Tibial nerve (tissue), 4 donors: ENCODE results near the gene FAM78B. TPM values are rescaled to one million over a fixed set of nuclear protein-coding genes. Genes with fewer than 3 reads are reported as not detected.

Experiments
- DNase-seq, 2 donors: peaks; one replicate each; pipeline ENCODE4 v3.0.0-alpha.2; 2019; ENCODE audit warnings: low spot score in 2 of 2
- H3K27ac ChIP-seq, 4 donors: fragments of 200-600 bp; sonication (generic) in 3 of 4; one replicate each; pipeline ENCODE4 v1.5.1; 2017 to 2019; ENCODE audit warnings: mild to moderate bottlenecking in 1 of 4
- H3K27me3 ChIP-seq, 2 donors: fragments of 200-600 bp; sonication (generic) in 1 of 2; one replicate each; pipeline versions ENCODE4 v1.5.1 to v1.6.0; 2017 to 2019
- H3K36me3 ChIP-seq, 3 donors: fragments of 200-600 bp; sonication (generic); one replicate each; pipeline ENCODE4 v1.5.1; 2018 to 2019
- H3K4me1 ChIP-seq, 4 donors: fragments of 200-600 bp; sonication (generic) in 3 of 4; one replicate each; pipeline ENCODE4 v1.5.1; 2017 to 2019
- H3K4me3 ChIP-seq, 4 donors: fragments of 200-600 bp; sonication (generic) in 3 of 4; one replicate each; pipeline ENCODE4 v1.5.1; 2017 to 2019; ENCODE audit warnings: mild to moderate bottlenecking in 1 of 4, moderate library complexity in 1 of 4
- H3K9me3 ChIP-seq, 4 donors: fragments of 200-600 bp; sonication (generic) in 3 of 4; one replicate each; pipeline ENCODE4 v1.5.1; 2017 to 2019
- EP300 ChIP-seq, 2 donors: sonication (generic); formaldehyde crosslinking; IDR thresholded peaks; one replicate each; pipeline ENCODE4 v1.6.1; 2017; ENCODE audit warnings: antibody characterized with exemption in 2 of 2, mild to moderate bottlenecking in 1 of 2
- POLR2A ChIP-seq, 2 donors: fragments of 450-650 bp; IDR thresholded peaks; one replicate each; pipeline ENCODE4 v1.6.1; 2017; ENCODE audit warnings: antibody characterized with exemption in 2 of 2, mild to moderate bottlenecking in 2 of 2, moderate library complexity in 2 of 2
- WGBS, 2 donors: methylation state at CpG; one replicate each; pipeline ENCODE4 v1.1.5; 2018; 5-methylcytosine and 5-hydroxymethylcytosine counted together
- total RNA-seq, 4 donors: library from RNA; depleted of rRNA; stranded (reverse); fragments of >200 nt; gene quantifications; one replicate each; pipeline ENCODE4 v1.1.0, GENCODE V29; 2016
- TF ChIP-seq, protein P1 (sequence below), 5 experiments: fragments of 200-600 bp in 3 of 5; fragments of 450-650 bp in 2 of 5; sonication (generic) in 3 of 5; IDR thresholded peaks; one replicate each; pipeline ENCODE4 v1.5.1; 2016 to 2019; ENCODE audit warnings: antibody characterized with exemption in 5 of 5, mild to moderate bottlenecking in 3 of 5, moderate library complexity in 2 of 5

The FAM78B gene
- total RNA-seq, 4 donors from 2014 or later: 2.0 to 6.3 (median 3.5) TPM

DNA sequence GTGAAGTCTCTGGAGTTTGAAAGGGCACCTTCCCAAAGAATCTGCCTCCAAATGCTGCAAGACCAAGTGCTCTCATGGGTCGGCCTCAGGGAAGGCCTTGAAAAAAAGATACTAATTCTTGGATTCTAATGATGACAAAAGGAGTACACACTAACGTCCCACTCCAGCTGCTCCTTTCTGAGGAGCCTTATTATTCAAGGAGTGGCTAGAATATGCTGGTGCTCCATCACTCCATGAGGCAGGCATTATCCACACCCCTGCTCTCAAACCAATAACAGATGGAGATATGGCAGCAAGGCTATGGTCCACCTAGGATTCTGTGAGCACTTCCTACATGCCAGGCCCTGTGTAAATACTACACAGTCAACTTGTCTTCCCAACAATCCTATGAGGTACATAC is 54.4 kb downstream of the FAM78B start:
- H3K27me3 ChIP-seq: no peaks in the 10 kb centered on the region
- H3K27ac ChIP-seq: no peak overlapping the region
- H3K4me3 ChIP-seq: no peak overlapping the region
- no peak for DNase-seq
- H3K9me3 ChIP-seq: no peaks in the 10 kb centered on the region
- H3K4me1 ChIP-seq: no peaks in the 10 kb centered on the region
- peaks cover 0 to 5% (median 0%) of the 10 kb centered on the region in 3 donors for H3K36me3 ChIP-seq
- WGBS, 2 donors: 45 to 69% methylated on average over 2 of the region's 2 CpGs
- TF ChIP-seq POLR2A (IDR thresholded peaks at IDR 0.05) (no peak), EP300 (IDR thresholded peaks at IDR 0.05) (no peak)
- TF ChIP-seq, protein P1, sequence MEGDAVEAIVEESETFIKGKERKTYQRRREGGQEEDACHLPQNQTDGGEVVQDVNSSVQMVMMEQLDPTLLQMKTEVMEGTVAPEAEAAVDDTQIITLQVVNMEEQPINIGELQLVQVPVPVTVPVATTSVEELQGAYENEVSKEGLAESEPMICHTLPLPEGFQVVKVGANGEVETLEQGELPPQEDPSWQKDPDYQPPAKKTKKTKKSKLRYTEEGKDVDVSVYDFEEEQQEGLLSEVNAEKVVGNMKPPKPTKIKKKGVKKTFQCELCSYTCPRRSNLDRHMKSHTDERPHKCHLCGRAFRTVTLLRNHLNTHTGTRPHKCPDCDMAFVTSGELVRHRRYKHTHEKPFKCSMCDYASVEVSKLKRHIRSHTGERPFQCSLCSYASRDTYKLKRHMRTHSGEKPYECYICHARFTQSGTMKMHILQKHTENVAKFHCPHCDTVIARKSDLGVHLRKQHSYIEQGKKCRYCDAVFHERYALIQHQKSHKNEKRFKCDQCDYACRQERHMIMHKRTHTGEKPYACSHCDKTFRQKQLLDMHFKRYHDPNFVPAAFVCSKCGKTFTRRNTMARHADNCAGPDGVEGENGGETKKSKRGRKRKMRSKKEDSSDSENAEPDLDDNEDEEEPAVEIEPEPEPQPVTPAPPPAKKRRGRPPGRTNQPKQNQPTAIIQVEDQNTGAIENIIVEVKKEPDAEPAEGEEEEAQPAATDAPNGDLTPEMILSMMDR (IDR thresholded peaks at IDR 0.05): no peak

DNA sequence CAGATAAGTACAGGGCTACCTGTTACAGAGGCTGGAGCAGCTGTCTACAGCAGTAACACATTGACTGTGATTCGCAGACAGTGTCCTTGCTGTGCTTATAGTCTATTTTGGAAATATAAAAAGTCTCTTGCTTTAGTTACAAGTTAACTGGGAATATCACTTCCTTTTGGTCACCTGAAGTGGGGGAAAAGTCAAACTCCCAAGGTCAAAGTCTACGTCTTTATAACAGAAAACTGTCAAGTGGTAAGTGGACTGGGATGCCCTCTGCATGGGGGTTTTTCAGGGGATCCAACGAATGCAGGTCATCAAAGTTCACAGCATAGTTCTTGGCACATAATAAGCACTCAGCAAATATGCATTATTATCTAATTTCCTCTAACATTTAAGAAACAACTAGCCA is 55.4 kb downstream of the FAM78B start:
- 63 to 69% methylated on average over 3 of the region's 3 CpGs for WGBS, 2 donors
- Histone ChIP-seq H3K4me1 (no peaks in the 10 kb centered on the region), H3K4me3 (no peak overlapping the region), H3K36me3 (peaks cover 0 to 5% (median 0%) of the 10 kb centered on the region in 3 donors), H3K9me3 (no peaks in the 10 kb centered on the region), H3K27ac (no peak overlapping the region), H3K27me3 (no peaks in the 10 kb centered on the region)
- DNase-seq: no peak
- TF ChIP-seq POLR2A (IDR thresholded peaks at IDR 0.05) (no peak), EP300 (IDR thresholded peaks at IDR 0.05) (no peak)
- TF ChIP-seq, protein P1 (IDR thresholded peaks at IDR 0.05): no peak

DNA sequence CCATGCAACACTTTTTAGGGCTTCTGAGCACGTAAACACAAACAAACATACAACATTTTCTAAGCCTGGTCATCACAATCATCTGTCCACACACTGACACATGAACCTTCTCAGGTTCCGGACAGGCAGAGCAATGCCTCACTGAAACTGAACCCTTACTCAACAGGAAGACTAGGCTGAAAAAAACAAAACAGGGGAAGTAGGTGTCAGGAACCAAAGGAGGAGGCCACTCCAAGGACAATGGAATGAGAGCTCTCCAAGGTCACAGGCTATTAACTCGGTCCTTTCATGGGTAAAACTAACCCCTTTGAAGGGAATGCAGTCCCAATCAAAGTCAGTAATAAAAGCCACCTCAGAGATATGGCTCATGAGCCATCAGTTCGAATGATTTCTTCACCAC is 76.6 kb downstream of the FAM78B start:
- TF ChIP-seq, protein P1 (IDR thresholded peaks at IDR 0.05): no peak
- TF ChIP-seq POLR2A (IDR thresholded peaks at IDR 0.05): no peak
- no peaks in the 10 kb centered on the region for H3K9me3 ChIP-seq
- 47 to 58% methylated on average over 4 of the region's 4 CpGs for WGBS, 2 donors
- H3K4me3 ChIP-seq: no peak overlapping the region
- H3K27ac ChIP-seq: no peak overlapping the region
- peaks cover 0 to 20% (median 2%) of the 10 kb centered on the region in 4 donors for H3K4me1 ChIP-seq
- DNase-seq: no peak
- H3K36me3 ChIP-seq: no peaks in the 10 kb centered on the region
- no peaks in the 10 kb centered on the region for H3K27me3 ChIP-seq

DNA sequence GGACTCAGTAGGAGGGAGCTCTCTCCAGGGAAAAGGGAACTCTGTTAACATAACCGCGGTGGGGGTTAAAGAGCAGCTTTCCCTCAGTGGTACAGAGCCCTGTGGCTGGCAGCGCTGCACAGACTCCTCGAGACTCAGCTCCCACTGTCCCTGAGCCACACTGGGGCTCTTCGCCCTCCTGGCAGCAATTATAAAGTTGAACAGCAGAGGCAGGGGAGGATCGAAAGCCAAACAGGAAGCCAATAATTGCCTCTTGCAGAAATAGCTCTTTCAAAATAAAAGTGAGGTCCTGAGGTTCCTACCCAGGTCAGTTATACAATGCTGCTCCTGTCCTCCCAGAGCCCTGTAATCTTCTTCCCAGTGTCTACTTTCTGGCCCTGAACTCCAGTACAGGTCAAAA is 77.0 kb downstream of the FAM78B start:
- no peak overlapping the region for H3K27ac ChIP-seq
- H3K36me3 ChIP-seq: no peaks in the 10 kb centered on the region
- no peak for DNase-seq
- no peak overlapping the region for H3K4me3 ChIP-seq
- H3K4me1 ChIP-seq: peaks cover 0 to 20% (median 2%) of the 10 kb centered on the region in 4 donors
- H3K27me3 ChIP-seq: no peaks in the 10 kb centered on the region
- H3K9me3 ChIP-seq: no peaks in the 10 kb centered on the region
- 2 to 9% methylated on average over 6 of the region's 6 CpGs for WGBS, 2 donors
- no peak for TF ChIP-seq POLR2A (IDR thresholded peaks at IDR 0.05)
- no peak for TF ChIP-seq EP300 (IDR thresholded peaks at IDR 0.05)
- TF ChIP-seq, protein P1 (IDR thresholded peaks at IDR 0.05): no peak

DNA sequence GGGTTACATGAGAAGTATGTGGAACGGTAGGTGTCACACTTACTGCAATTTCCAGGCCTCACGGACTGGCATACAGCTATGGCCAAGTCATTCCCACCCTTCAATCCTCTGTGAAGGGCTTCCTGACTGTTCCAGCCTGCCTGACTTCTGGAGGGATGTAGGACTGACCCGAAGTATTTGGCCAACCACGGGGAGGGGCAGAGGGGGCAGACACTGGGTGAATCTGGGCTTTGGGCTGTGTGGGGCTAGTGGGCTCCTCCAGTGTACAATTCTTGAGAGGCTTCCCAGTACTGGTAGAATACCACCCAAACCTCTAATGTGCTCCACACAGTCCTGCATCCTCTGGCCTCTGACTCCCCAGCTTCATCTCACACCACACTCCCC is 78.2 kb downstream of the FAM78B start:
- Histone ChIP-seq H3K9me3 (no peaks in the 10 kb centered on the region), H3K27me3 (no peaks in the 10 kb centered on the region), H3K4me3 (no peak overlapping the region), H3K36me3 (no peaks in the 10 kb centered on the region), H3K4me1 (peaks cover 0 to 20% (median 2%) of the 10 kb centered on the region in 4 donors), H3K27ac (no peak overlapping the region)
- TF ChIP-seq, protein P1 (IDR thresholded peaks at IDR 0.05): no peak
- no peak for TF ChIP-seq EP300 (IDR thresholded peaks at IDR 0.05)
- no peak for TF ChIP-seq POLR2A (IDR thresholded peaks at IDR 0.05)
- no peak for DNase-seq
- 78 to 94% methylated on average over 4 of the region's 4 CpGs for WGBS, 2 donors
